GM21526 (cell line): Measurements from ENCODE around the gene C1orf21.

ENCODE experiments used
- ATAC-seq: cut with Tn5 transposase; IDR thresholded peaks from one replicate; pipeline ENCODE4 v1.9.1; 2021; ENCODE audit warnings: moderate library complexity; ENCODE audit not compliant: unreplicated experiment, low FRiP score

C1orf21 gene

GRCh38 chr1:184539580-184539979 is 152.8 kb downstream of the C1orf21 start:
- ATAC-seq: no peak

GRCh38 chr1:184541537-184542152 is 154.8 kb downstream of the C1orf21 start:
- no peak for ATAC-seq

- no peak for ATAC-seq
Measured at GRCh38 chr1:184542291-184542690, 155.5 kb downstream of the C1orf21 start.

- ATAC-seq: no peak
Measured at GRCh38 chr1:184545601-184546000, 158.8 kb downstream of the C1orf21 start.

GRCh38 chr1:184552446-184552845 is 165.6 kb downstream of the C1orf21 start:
- ATAC-seq: no peak

GRCh38 chr1:184553845-184554244 is 167.0 kb downstream of the C1orf21 start:
- no peak for ATAC-seq

GRCh38 chr1:184555665-184556641 is 169.1 kb downstream of the C1orf21 start:
- ATAC-seq: no peak

GRCh38 chr1:184556665-184557064 is 169.8 kb downstream of the C1orf21 start:
- no peak for ATAC-seq

GRCh38 chr1:184557423-184558347 is 170.9 kb downstream of the C1orf21 start:
- ATAC-seq: no peak

GRCh38 chr1:184558691-184559090 is 171.9 kb downstream of the C1orf21 start:
- no peak for ATAC-seq

- ATAC-seq: no peak
Measured at GRCh38 chr1:184559117-184559713, 172.4 kb downstream of the C1orf21 start.

- no peak for ATAC-seq
Measured at GRCh38 chr1:184562806-184563205, 176.0 kb downstream of the C1orf21 start.

GRCh38 chr1:184563308-184563707 is 176.5 kb downstream of the C1orf21 start:
- no peak for ATAC-seq

GRCh38 chr1:184567009-184567408 is 180.2 kb downstream of the C1orf21 start:
- ATAC-seq: no peak

- no peak for ATAC-seq
Measured at GRCh38 chr1:184567637-184568036, 180.8 kb downstream of the C1orf21 start.

- no peak for ATAC-seq
Measured at GRCh38 chr1:184568148-184568547, 181.3 kb downstream of the C1orf21 start.

GRCh38 chr1:184569106-184569505 is 182.3 kb downstream of the C1orf21 start:
- no peak for ATAC-seq

- ATAC-seq: no peak
Measured at GRCh38 chr1:184574588-184574987, 187.8 kb downstream of the C1orf21 start.

GRCh38 chr1:184576822-184577221 is 190.0 kb downstream of the C1orf21 start:
- ATAC-seq: no peak

GRCh38 chr1:184577319-184577718 is 190.5 kb downstream of the C1orf21 start:
- ATAC-seq: no peak
